K562 (cell line): ENCODE measurements around the gene ZNF782. TPM values are rescaled to one million over a fixed set of nuclear protein-coding genes. Genes with fewer than 3 reads are reported as not detected.

Source experiments
- ATAC-seq: fragments of 200-7000 bp; cut with Tn5 transposase; 3 replicates; pipeline ENCODE4 v1.9.1; 2020; ENCODE audit warnings: moderate library complexity
- BruUV-seq: library from RNA; stranded (reverse); fragments of 400-500 nt; replicated peaks from 2 replicates; lab custom pipeline; 2021; lab: Mats Ljungman, UMichigan
- CTCF ChIA-PET: fragments of 300-600 bp; formaldehyde crosslinking; extraction: SDS; loops from one replicate; lab custom pipeline; 2021; ENCODE audit warnings: low intra/inter-chr PET ratio; lab: Yijun Ruan, JAX
- POLR2A ChIA-PET: fragments of 300-600, 350-650 bp; sonication (Branson Sonifier 250); formaldehyde crosslinking; extraction: SDS; loops from one replicate; lab custom pipeline; 2021; ENCODE audit warnings: antibody characterized with exemption, inconsistent platforms; lab: Yijun Ruan, JAX
- DNase-seq, 4 experiments: peaks; one replicate each; pipeline versions ENCODE4 v3.0.0 to v3.0.0-alpha.2; 2011 to 2018; ENCODE audit warnings: low spot score in 3 of 4, mixed read lengths in 3 of 4; ENCODE audit errors: extremely low read depth in 1 of 4
- FAIRE-seq: peaks from 2 replicates; lab custom pipeline; 2011; peaks lifted over from hg19 to GRCh38; lab: Jason Lieb, UNC
- H2AFZ ChIP-seq: 2 replicates; pipeline ENCODE4 v1.6.0; 2011; ENCODE audit warnings: low read depth, low read length, control low read depth, inconsistent platforms
- H3K27ac ChIP-seq: fragments of 200-600 bp; 3 replicates; pipeline ENCODE4 v1.8.0; 2011; ENCODE audit warnings: low read depth, mild to moderate bottlenecking, control low read depth, inconsistent platforms, low read length, moderate library complexity, mixed read lengths; ENCODE audit errors: extremely low read depth
- H3K27me3 ChIP-seq, 2 experiments: fragments of 300-600 bp in 1 of 2; 2 replicates in 1 of 2; 3 replicates in 1 of 2; pipeline versions ENCODE4 v1.6.0 to v1.8.0; 2011; ENCODE audit warnings: inconsistent platforms in 2 of 2, low read length in 2 of 2, mild to moderate bottlenecking in 1 of 2, mixed read lengths in 1 of 2, moderate library complexity in 1 of 2; ENCODE audit not compliant: control insufficient read depth in 2 of 2, insufficient read depth in 2 of 2
- H3K36me3 ChIP-seq: fragments of 300-600 bp; 3 replicates; pipeline ENCODE4 v1.8.0; 2011; ENCODE audit warnings: mild to moderate bottlenecking, low read length, inconsistent platforms; ENCODE audit not compliant: control insufficient read depth, insufficient read depth
- H3K4me1 ChIP-seq, 2 experiments: fragments of 200-600 bp in 1 of 2; replicated peaks in 1 of 2; 2 replicates in 1 of 2; 3 replicates in 1 of 2; pipeline versions ENCODE4 v1.5.1 to v1.8.0; 2011; ENCODE audit warnings: inconsistent platforms in 2 of 2, low read length in 2 of 2, mild to moderate bottlenecking in 1 of 2, mixed read lengths in 1 of 2, moderate library complexity in 1 of 2; ENCODE audit not compliant: control insufficient read depth in 2 of 2, insufficient read depth in 2 of 2
- H3K4me2 ChIP-seq: 2 replicates; pipeline ENCODE4 v1.6.1; 2011; ENCODE audit warnings: low read length, control low read depth, inconsistent platforms, mixed read lengths; ENCODE audit not compliant: insufficient read depth
- H3K4me3 ChIP-seq: fragments of 200-600 bp; sonication (generic), shearing (Covaris generic); 2 replicates; pipeline ENCODE4 v1.5.1; 2016; ENCODE audit warnings: control low read depth, inconsistent platforms
- H3K79me2 ChIP-seq: fragments of 200-600 bp; 3 replicates; pipeline ENCODE4 v1.8.0; 2011; ENCODE audit warnings: low read length, inconsistent platforms; ENCODE audit not compliant: control insufficient read depth, insufficient read depth
- H3K9ac ChIP-seq, 2 experiments: 2 replicates each; pipeline versions ENCODE4 v1.6.0 to v1.6.1; 2011; ENCODE audit warnings: low read depth in 2 of 2, low read length in 2 of 2, control low read depth in 1 of 2, inconsistent platforms in 1 of 2, mild to moderate bottlenecking in 1 of 2, mixed read lengths in 1 of 2; ENCODE audit not compliant: insufficient read depth in 1 of 2
- H3K9me1 ChIP-seq: one replicate; pipeline ENCODE4 v1.6.0; 2011; ENCODE audit warnings: inconsistent platforms, mild to moderate bottlenecking, low read length, moderate library complexity; ENCODE audit not compliant: control insufficient read depth, insufficient read depth
- H3K9me3 ChIP-seq: replicated peaks from 2 replicates; pipeline ENCODE4 v1.5.1; 2011; ENCODE audit warnings: low read depth, low read length, inconsistent platforms; ENCODE audit not compliant: control insufficient read depth, insufficient read depth
- H4K20me1 ChIP-seq: replicated peaks from 2 replicates; pipeline ENCODE4 v1.6.1; 2011; ENCODE audit warnings: low read length, inconsistent platforms, mixed read lengths; ENCODE audit not compliant: control insufficient read depth, insufficient read depth
- HOXB6 ChIP-seq: fragments of 250-450 bp; sonication (Bioruptor Pico); IDR thresholded peaks from 2 replicates; pipeline ENCODE4 v1.5.1; 2022; ENCODE audit warnings: mild to moderate bottlenecking, borderline replicate concordance
- MAZ ChIP-seq, 2 experiments: fragments of 450-650 bp in 1 of 2; sonication (generic) in 1 of 2; formaldehyde crosslinking; IDR thresholded peaks in 1 of 2; conservative IDR thresholded peaks in 1 of 2; 2 replicates each; pipeline versions ENCODE4 v1.4.0 to v1.5.0; 2020; ENCODE audit warnings: mild to moderate bottlenecking in 1 of 2, missing genetic modification reagents in 1 of 2
- REST ChIP-seq, 2 experiments: fragments of 450-650 bp; formaldehyde crosslinking in 1 of 2; IDR thresholded peaks; 2 replicates each; pipeline versions ENCODE4 v1.4.0 to v1.6.1; 2014 to 2020; ENCODE audit warnings: mild to moderate bottlenecking in 2 of 2, borderline replicate concordance in 1 of 2, low read depth in 1 of 2
- RNF219 ChIP-seq: fragments of 250-450 bp; sonication (Bioruptor Pico); IDR thresholded peaks from 2 replicates; pipeline ENCODE4 v1.5.0; 2022; ENCODE audit warnings: mild to moderate bottlenecking
- WGBS: fragments of 100-300 bp; shearing (Covaris generic); methylation state at CpG from one replicate; pipeline ENCODE4 v1.1.6; 2016; ENCODE audit warnings: low coverage, mixed read lengths; ENCODE audit not compliant: insufficient coverage; ENCODE audit errors: missing lambda C conversion rate; 5-methylcytosine and 5-hydroxymethylcytosine counted together
- in situ Hi-C: fragments of 300-500 bp; cut with MboI; formaldehyde crosslinking; loops from 4 replicates; pipeline ENCODE4 v1.15.0; 2018; ENCODE audit warnings: inconsistent platforms, mixed read lengths
- intact Hi-C: fragments of 100-400 bp; cut with micrococcal nuclease; formaldehyde crosslinking; loops from 2 replicates; pipeline ENCODE4 v1.14.2; 2022
- polyA plus RNA-seq, 8 experiments: library from polyadenylated mRNA; depleted of rRNA in 4 of 8; stranded (reverse) in 5 of 8; unstranded in 3 of 8; fragments of >200 nt; fragmentation: Nextera tagmentation in 2 of 8; fragmentation: Illumina TruSeq in 1 of 8; extraction: Ambion mirVana in 2 of 8; extraction: Trizol in 1 of 8; gene quantifications; 2 replicates each; pipeline versions ENCODE4 v1.2.1 to v1.2.3, GENCODE V29; 2011 to 2014; ENCODE audit warnings: inconsistent platforms in 1 of 8, missing spikeins in 1 of 8
- total RNA-seq, 7 experiments: library from RNA; depleted of rRNA in 6 of 7; stranded (reverse); fragments of >200 nt in 6 of 7; fragmentation: Illumina TruSeq in 2 of 7; extraction: Trizol in 2 of 7; gene quantifications; 2 replicates each; pipeline versions ENCODE4 v1.2.1 to v1.2.3, GENCODE V29; 2011 to 2021; ENCODE audit warnings: low replicate concordance in 1 of 7

Gene ZNF782
- total and polyA plus RNA-seq, 9 of the 15 experiments (the other 6 are each of a cell fraction or from before 2014, with no cell fraction given): 0.38 to 8.8 (median 4.5) TPM

- Histone ChIP-seq H4K20me1 (no peaks in the 10 kb centered on the region), H3K9me3 (no peaks in the 10 kb centered on the region), H3K27ac (0 out of 3 replicates have a peak overlapping the region, but pooled peaks have one; percentile 70), H3K4me2 (no peak overlapping the region), H3K79me2 (peaks cover 18% of the 10 kb centered on the region), H3K4me3 (no peak overlapping the region), H3K36me3 (no peaks in the 10 kb centered on the region), H3K4me1 (peaks cover 15 to 33% of the 10 kb centered on the region in 2 experiments), H3K9ac (no peak overlapping the region), H3K27me3 (no peaks in the 10 kb centered on the region), H2AFZ (peak overlapping the region; percentile 71), H3K9me1 (no peaks in the 10 kb centered on the region)
- FAIRE-seq (peak; percentile 73), ATAC-seq (peak; percentile 77), DNase-seq (peak; percentile 56 to 83 (median 57))
- ChIA-PET CTCF (interaction anchor here (0.5 to 2.5 kb wide), 7 partner anchors 252 to 759 kb away, joined by 3 to 11 read pairs (median 3); no protein-coding TSS in a partner anchor), POLR2A (interaction anchor here (0.7 to 1.3 kb wide), 2 partner anchors 185 to 545 kb away, joined by 3 to 4 read pairs; no protein-coding TSS in a partner anchor)
- intact Hi-C loops: loop anchor here (1.0 to 10.0 kb wide), 4 partner anchors 253 to 741 kb away; no protein-coding TSS in a partner anchor
- in situ Hi-C loops: loop anchor here (10.0 kb wide), 2 partner anchors 558 to 748 kb away; partner anchors contain the start of gene TDRD7
- no TSS peak for BruUV-seq
- WGBS: 1% methylated on average over 6 of the region's 6 CpGs
- TF ChIP-seq MAZ (CRISPR knock-in tag; conservative IDR thresholded peaks at IDR 0.05 in 1 of 2, IDR thresholded peaks at IDR 0.05 in 1 of 2) (0 out of 4 replicates have a peak, but pooled peaks of 1 of the 2 experiments have one; percentile 10), HOXB6 (CRISPR knock-in tag) (no peak), REST (IDR thresholded peaks at IDR 0.05; ENCODE audit: borderline replicate concordance) (peak; percentile 72), REST (CRISPR knock-in tag; IDR thresholded peaks at IDR 0.05; ENCODE audit: low read depth) (no peak), RNF219 (no peak)
Measured at GRCh38 chr9:96856363-96857286, 2.3 kb upstream of the ZNF782 start.
